NK-92 treated with Interleukin-12 subunit alpha and Interleukin-12 subunit beta, amount 100 ng/mL, for 24 hours (cell line): Measurements from ENCODE around the gene WNT1.

Experiments used
- DNase-seq: peaks from one replicate; lab custom pipeline; 2025; lab: John Stamatoyannopoulos, UW

Gene WNT1

DNA sequence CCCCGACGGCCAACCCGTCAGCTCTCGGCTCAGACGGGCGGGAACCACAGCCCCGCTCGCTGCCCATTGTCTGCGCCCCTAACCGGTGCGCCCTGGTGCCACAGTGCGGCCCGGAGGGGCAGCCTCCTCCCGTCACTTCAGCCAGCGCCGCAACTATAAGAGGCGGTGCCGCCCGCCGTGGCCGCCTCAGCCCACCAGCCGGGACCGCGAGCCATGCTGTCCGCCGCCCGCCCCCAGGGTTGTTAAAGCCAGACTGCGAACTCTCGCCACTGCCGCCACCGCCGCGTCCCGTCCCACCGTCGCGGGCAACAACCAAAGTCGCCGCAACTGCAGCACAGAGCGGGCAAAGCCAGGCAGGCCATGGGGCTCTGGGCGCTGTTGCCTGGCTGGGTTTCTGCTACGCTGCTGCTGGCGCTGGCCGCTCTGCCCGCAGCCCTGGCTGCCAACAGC, at the start of gene WNT1:
TSS of gene WNT1 (plus strand) at position 32 of the 450 bp plus-strand sequence. CDS start at position 361, 329 bp downstream.
- DNase-seq, result no peak

DNA sequence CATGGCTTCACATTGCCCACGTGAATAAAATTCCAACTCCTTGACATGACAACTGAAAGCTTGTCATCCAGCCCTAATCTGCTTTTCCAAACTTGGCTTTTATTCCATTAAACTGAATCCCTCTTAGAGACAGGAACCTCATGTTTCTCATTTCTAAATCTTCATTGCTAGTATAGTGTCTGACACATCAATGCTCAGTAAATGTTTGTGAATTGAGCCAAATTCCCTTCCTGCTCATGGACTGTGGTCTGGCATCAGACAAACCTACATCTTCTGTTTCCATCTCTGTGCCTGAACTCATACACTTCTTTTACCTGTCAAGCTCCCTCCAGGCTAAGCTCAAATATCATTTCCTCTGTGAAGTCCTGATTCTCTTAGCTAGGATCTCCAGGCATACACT, 48.6 kb upstream of the WNT1 start:
- DNase-seq, result no peak

DNA sequence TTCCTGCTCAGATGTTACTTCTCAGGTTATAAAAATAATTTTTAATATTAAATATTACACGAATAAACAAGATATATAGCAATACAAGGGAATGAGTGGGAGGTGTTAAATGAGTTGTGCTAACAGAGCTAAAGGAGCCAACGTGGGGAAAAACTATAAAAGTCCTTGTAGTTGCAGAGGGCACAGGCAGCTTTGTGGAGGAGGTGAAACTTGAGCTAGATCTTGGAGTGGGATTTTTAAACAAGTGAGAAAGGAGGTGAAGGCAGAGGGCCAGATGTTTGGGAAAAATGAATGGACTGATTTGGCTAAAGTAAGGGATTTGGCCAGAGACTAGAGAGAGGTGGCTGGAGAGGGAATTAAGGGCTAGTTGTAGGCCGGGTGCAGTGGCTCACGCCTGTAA, 47.6 kb upstream of the WNT1 start:
- no peak for DNase-seq

DNA sequence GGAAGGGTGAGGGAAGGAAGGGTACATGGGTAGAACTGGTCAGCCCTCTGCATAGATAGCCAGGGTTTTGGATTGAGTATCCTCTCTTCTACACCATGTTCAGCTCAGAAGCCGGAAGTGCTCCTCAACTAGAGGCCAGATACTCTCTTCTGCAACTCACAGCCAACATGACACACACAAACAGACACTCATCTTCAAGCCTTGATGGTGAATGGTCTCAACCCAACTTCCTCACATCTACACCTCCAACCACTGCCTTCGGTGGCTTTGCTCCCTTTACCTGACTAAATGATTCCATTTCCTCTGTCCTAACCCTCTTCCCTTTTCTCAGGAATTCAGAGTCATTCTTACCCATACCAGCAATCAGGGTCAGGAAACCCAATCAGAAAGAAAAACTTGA, 45.2 kb upstream of the WNT1 start:
- DNase-seq, result no peak

DNA sequence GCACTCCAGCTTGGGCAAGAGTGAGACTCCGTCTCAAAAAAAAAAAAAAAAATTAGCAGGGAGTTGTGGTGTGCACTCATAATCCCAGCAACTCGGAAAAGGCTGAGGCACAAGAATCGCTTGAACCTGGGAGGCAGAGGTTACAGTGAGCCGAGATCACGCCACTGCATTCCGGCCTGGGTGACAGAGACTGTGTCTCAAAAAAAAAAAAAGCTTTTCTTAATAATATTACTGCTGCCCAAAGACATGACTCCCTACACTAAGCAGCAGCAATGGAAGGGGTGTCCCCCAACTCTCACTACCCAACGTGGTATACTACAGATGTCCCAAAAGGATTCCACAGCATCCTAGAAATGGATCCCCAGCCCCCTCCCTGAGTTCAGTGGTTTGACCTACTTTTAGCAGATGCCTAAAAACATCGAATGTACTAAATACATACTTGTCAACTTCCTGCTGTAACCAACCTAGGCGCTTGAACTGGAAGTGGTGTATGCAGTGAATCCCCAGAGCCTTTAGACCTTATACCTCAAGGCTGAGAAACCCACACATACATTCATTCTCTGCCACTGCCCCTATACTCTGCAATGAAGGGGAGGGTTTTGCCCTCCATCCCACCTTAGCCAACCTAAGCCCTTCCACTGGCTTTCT, 44.3 kb upstream of the WNT1 start:
- DNase-seq, result peak; percentile 6

DNA sequence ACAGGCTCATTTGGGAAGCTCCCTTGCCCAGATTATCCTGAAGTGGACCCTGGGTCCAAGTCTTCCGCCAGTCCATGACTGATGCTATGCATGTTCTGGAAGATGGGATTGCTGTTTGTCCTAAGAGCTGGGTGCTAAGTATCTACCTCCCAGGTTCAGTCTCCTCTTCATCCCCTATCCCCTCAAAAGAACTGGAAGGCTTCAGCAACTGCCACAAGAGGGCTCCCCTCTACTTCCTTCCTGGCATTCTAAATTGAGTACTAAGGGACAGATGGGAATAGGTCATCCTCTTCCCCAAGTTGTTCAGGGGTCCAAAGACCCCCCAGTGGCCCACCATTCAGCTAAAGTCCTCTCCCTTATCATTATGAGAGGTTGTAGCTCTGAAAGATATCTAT, 43.8 kb upstream of the WNT1 start:
- DNase-seq, result no peak

DNA sequence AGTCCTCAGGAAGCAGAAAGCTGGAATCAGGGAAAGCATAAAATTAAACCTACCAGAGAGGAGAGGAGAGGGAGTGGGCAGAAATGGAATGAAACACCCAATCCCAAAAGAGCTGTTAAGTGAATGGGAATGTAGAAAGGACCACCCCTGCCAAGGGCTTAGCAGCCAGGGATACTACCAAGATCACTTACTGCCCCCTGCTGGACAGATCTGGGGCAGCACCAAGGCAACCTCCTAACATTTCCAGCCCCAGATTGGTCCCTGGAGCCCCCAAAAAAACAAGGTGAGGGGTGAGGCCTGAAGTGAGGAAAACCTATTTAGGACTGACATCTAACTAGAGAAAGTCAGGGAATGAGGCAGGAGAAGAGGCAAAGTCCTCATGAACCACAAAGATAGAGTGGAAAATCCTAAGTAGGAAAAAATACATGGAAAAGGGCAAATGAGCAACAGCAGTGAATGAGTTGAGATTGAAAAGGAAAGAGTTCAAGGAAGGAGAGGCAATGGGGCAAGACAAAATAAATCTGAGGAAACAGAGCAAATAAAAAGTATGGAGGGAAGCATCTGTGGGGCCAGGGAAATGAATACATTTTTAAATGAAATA, 41.6 kb upstream of the WNT1 start:
- peak; percentile 53 for DNase-seq

DNA sequence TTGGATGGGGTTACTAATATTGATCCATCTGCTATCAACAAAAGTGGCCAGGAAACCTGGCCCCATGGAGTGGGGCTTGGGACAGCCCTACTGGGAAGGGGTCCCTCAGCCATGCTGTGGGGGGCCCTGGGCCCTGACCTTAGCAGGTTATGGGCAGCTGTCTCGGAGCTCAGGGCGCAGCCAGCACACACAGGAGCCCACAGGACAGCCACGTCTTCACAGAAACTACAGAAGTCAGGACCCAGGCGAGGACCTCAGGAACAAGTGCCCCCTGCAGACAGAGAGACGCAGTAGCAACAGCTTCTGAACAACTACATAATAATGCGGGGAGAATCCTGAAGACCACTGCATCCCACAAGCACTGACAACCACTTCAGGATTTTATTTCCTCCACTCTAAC, 41.0 kb upstream of the WNT1 start:
- no peak for DNase-seq

DNA sequence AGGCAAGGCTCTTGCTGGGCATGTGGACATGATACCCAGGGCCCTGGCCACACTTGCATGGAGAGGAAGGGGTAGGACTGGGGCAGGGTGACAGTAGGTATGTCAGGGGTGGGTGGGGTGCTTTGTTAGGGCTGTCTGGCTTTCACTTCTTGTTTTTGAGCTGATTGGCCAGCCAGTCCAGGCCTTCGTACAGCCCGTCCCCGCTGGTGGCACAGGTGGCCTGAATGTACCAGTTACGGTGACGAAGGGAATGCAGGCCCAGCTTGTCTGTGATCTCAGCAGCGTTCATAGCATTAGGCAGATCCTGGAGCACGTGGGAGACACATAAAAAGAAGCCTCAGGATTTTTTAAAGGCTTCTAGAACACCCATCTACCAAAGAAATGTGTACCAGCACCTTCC, 39.3 kb upstream of the WNT1 start:
- no peak for DNase-seq

DNA sequence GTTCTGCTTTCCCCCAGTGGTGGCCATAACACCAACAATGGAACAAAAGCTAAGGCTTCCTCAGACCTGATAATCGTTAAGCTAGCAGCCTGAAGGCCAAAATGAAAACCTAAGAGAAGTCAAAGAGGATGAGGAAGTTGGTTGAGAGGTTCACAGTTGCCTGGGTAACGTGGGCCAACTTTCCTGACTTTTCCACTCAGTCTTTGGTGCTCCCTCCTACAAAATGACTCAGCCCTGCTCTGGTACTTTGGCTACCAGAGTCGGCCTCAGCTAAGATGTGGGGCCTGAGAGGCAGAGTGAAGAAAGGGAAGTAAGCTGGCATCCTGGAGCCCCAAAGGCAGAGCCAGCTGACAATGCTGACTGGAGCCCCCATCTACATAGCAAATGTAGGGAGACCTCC, 37.9 kb upstream of the WNT1 start:
- no peak for DNase-seq

DNA sequence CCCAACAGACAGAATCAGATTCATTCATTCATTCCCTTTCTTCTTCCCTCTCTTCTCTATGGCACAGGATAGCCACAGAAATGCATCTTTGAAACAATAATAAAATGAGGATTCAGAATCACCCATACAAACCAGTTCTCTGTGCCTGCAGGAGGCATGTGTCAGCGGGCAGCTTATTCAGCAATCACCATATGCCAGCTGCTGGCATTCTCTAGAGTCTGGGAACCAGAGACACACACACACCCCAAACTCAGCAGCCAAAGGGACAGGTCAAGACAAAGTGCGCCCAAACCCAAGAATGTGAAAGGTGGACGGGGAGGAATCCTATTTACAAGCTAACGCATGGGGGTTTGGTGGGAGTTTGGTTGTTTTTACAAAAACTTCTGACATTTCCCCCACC, 34.9 kb upstream of the WNT1 start:
- no peak for DNase-seq

DNA sequence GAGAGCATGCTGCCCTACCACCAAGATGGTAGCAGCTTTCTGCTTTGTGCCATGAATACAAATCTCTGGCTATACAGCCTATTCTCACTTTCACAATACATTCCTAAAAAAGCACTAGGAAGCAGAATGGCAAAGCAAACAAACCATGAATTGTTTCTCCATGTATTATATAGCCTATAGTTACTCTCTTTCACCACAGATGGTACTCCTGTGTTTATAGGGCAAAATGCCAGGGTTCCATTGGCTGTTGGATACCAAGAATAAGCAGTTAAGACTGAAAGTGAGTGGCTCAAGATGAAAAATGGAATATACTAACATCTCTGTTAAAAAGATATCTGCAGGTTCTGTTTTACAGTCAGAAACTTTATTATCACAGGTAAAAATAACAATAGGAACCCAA, 31.9 kb upstream of the WNT1 start:
- DNase-seq, result no peak

DNA sequence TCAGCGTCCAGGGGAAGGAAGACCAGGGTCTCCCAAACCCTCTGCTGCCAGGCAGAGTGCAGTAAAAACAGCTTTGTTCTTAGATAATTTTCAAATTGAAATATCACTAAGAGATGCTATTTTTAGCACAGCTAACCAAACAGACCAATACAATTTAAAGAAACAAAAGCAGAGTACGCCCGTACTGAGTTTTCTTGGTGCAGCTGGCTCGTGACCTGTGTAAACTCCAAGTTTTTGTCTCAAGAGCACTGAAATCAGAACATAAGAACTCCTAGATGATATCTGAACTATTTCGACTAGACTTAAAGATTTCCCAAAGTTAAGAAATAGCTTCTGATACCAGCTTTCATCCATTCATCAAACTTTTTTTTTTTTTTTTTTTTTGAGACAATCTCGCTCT, 31.2 kb upstream of the WNT1 start:
- no peak for DNase-seq

DNA sequence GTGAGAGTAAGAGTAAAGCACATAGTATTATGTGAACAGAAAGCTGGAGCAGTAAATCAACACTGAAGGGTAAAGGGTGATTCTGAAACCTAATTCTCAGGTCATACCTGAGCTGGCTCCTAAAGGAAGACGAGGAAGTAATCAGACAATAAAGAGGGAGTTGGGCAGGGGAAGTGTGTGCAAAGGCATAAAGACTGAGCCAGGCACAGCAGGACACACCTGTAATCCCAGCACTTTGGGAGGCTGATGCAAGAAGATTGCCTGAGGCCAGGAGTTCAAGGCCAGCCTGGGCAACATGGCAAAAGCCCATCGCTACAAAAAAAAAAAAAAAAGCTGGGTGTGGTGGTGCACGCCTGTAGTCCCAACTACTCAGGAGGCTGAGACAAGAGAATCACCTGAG, 30.4 kb upstream of the WNT1 start:
- DNase-seq, result no peak

DNA sequence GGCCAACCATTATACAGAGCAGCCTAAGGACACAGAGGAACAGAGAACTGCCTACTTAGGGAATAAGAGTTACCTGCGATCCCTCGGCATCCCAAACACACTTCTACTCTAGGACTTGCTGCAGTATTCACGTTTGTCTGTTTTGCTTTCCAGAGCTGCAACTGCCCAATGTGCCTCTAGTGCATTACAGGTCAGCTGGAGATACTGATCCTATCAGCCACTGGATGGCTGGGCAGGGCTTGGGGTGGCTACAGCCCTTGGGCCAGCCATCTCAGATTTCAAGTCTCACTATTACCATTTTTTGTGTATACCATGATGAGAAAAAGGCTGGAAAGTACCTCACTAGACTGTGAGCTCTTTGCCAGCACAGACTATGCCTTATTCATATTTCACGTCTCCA, 25.4 kb upstream of the WNT1 start:
- no peak for DNase-seq

DNA sequence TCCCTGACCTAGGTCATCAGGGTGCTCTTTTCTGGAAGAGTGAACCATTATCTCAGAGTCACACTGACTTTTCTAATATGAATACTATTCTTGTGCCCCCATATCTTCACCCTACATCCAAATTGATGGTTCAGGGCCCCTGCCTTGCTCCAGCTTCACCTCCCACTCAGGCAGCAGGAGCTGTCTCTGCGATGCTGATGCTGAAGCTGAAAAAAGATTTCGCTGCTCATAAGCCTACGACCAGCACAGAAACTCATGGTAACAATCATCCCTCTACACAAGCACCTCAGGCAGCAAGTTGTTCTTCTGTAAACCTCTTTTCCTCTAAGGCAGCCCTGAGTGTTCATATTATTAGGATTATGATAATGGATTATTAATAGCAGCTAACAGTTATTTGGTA, 24.1 kb upstream of the WNT1 start:
- no peak for DNase-seq

DNA sequence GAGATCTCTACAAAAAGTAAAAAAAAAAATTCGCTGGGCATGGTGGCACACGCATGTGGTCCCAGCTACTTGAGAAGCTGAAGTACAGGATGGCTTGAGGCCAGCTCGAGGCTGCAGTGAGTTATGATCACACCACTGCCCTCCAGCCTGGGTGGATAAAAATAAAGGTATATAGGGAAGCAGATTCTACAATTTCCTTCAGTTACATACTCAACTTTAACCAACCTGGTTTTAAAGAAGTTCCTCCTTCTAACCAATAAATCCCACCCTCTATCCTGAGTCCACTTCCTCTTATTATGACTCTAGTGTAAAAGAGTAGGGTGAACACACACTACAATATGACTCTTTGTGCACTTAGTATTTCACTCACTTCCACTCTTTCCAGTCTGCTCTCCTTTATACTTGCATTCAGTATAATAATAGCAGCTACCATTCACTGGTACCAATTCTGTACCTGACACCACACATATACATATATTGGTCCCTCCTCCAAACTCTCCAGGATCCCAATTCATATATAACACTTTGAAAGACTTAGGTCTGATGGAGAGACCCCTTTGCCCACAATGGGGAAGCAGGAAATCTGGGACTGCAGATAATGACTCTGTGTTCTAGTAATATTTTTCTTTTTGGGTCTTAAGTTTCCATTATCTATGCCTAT, 23.2 kb upstream of the WNT1 start:
- no peak for DNase-seq

DNA sequence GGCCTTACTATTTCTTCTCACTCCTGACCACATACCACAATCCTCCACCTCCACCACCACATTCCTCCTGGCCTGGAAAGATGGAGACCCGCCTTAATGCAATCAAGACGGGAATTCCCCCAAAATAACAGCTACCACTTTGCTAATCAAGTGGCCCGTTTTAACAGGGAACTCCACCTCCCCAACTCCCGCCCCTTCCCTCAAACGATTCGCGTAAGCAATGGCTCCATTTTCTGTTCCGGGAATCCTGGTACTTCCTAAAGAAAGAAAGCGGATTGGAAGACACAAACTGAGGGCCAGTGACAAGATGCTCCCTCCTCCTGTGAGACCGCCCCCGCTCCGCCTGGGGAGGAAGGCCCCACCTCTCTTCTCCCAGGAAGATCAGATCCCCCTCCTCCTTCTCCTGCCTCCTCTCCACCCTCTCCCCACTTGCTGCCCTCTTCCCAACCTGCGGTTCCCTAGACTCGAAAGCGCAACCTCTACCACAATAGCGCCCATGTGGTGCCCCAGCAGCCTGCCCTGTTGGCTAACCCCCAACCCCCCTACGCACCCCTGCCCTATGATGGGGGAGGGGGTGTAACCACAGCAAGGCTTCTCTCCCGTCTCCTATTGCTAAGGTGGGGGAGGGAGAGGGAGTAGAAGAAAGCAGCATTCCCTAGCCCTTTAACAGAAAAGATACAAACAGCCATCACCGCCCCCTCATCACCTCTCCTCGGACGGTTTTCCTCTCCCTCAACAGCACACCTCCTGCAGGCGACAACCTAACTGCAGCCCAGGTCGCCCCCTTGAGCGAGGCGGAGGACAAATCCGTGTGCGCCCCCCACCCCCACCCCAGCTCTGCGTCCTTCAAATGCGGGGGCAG, 21.6 kb upstream of the WNT1 start:
- no peak for DNase-seq

DNA sequence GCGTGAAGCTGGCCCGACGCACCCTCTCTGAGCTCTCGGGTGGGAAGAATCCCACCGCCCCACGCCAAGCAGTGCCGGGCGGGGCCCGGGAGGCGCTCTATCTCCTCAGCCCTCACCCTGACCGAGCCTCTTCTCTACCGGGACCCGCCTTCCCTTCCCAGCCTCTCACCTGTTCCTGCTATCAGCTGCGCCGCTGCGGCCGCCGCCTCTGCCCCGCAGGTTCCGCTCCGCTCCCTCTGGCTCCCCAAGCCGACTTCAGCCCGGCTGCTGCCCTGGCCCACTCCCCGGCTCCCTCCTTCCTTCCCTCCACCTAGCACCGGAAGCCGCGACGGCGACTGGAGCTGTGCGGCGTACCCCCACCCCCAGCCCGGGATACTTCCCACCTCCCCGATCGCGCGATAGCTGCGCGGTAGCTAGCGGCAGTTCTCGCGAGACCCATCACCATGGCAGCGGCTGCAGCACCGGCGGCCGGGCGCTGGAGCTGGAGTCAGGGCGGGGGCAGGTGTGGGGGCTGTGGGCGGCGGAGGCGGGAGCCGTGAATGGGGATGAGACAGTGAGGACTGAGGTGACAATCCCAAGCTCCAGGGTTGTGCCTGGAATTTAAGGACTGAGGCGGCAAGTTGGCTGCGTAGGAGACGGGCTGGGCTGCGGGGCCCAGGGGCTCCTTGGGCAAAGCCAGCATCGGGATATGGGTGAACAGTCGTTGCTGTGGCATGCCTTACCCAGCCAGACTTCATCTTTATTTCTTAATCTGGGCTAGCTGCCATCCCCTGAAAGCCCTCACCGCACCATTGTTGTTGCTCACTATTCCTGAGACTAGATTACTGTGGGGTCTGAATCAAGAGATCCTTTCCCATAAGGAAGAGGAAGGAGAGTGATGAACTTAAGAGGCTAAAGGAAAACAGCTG, 20.7 kb upstream of the WNT1 start, which contains the start of gene ARF3:
TSS of gene ARF3 (minus strand) at position 347 of the 908 bp plus-strand sequence. CDS start 16,392 bp downstream, outside the sequence.
- DNase-seq, result peak; percentile 80

DNA sequence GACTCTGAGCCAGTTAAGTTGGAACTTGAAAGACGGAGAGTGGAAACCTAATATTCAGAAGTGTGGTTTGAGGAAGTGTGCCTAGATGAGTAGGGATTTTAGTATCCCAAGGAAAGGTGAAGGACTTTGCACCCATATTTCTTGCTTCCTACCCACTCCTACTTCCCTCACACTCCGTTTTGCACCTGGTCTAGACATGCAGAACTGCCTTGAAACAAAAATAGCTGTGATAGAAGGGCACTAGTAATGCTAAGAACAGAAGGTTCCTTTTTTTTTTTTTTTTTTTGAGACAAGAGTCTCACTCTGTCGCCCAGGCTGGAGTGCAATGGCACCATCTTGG, 20.1 kb upstream of the WNT1 start:
- no peak for DNase-seq

DNA sequence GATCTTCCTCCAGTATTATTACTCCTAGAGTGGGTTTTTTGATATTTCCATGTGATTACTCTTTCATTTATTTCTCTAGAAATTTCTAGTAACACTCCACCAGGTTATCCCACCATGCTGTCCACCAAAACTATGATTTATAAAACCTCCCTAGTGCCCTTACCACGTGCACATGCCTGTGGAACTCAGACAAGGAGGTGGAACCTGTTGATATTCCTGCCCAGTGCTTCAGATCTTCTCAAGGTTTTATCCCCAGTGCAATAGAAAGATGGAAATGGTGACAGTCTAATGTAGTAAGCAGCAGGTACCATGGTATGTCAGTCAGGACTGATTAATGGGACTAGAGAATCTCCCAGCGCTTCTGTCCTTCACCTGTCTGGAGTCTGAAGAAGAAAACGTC, 17.3 kb upstream of the WNT1 start:
- no peak for DNase-seq

DNA sequence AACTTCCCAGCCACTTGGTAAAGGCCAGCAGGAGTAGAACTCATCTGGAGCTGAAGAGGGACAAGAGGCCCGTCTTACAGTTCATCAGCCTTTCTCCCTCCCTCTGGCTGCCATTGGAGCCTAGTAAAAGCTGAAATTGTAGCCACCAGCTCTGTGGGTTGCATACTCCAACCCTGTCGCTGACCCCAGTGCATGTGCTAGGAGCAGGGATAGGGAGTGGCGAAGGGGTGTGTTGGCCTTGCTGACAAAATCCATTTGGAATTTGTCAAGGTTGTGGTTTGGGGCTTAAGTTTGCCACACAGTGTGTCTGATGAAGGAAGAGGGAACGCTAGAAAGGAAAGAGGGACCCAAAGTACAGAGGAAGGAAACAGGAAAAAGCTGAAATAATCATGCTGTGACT, 16.8 kb upstream of the WNT1 start:
- DNase-seq, result no peak
